DND-41 (cell line): ENCODE data around the gene MPV17L2.

Source experiments
- EZH2 ChIP-seq: IDR thresholded peaks from 3 replicates; pipeline ENCODE4 v1.6.1; 2012; ENCODE audit warnings: borderline replicate concordance, low read depth, mild to moderate bottlenecking, moderate library complexity, low read length, inconsistent platforms; ENCODE audit not compliant: severe bottlenecking
- TF ChIP-seq, protein P1 (sequence below): IDR thresholded peaks from 2 replicates; pipeline ENCODE4 v1.5.1; 2012; ENCODE audit warnings: borderline replicate concordance, low read length, moderate library complexity, mild to moderate bottlenecking; ENCODE audit not compliant: poor library complexity, severe bottlenecking; ENCODE audit errors: extremely low read depth

DNA sequence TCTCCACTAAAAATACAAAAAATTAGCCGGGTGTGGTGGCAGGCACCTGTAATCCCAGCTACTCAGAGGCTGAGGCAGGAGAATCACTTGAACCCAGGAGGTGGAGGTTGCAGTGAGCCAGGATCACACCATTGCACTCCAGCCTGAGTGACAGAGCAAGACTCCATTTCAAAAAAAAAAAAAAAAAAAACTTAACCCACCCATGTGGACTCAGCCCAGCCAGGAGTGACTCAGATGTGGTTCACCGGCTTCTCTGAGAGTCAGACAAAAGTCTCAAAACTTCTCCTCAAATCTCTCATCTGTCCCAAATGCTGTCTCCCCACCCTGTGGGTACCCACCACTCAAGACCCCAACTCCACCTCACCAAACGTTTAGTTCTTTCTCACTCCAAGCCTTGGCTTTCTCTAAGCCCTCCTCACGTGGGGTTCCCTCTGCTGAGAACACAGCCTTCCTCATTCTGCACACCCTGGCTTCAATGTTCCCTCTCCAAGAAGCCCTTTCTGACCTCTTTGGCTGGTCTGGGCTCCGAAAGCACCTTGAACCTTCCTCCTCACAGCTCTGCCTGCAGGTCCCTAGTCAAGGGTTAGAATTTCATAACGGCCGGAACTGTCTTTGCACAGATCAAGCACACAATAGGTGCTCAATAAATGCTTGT is 21.9 kb downstream of the MPV17L2 start:
- TF ChIP-seq EZH2: no peak
- TF ChIP-seq, protein P1, sequence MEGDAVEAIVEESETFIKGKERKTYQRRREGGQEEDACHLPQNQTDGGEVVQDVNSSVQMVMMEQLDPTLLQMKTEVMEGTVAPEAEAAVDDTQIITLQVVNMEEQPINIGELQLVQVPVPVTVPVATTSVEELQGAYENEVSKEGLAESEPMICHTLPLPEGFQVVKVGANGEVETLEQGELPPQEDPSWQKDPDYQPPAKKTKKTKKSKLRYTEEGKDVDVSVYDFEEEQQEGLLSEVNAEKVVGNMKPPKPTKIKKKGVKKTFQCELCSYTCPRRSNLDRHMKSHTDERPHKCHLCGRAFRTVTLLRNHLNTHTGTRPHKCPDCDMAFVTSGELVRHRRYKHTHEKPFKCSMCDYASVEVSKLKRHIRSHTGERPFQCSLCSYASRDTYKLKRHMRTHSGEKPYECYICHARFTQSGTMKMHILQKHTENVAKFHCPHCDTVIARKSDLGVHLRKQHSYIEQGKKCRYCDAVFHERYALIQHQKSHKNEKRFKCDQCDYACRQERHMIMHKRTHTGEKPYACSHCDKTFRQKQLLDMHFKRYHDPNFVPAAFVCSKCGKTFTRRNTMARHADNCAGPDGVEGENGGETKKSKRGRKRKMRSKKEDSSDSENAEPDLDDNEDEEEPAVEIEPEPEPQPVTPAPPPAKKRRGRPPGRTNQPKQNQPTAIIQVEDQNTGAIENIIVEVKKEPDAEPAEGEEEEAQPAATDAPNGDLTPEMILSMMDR: no peak
